H1 (cell line): Measurements from ENCODE around the gene PSME1. TPM values are rescaled to one million over a fixed set of nuclear protein-coding genes. Genes with fewer than 3 reads are reported as not detected.

Experiments used
- CTCF ChIA-PET: fragments of 300-600 bp; sonication (Branson Sonifier 250); formaldehyde crosslinking; loops from one replicate; lab custom pipeline; 2021; ENCODE audit not compliant: partially characterized antibody; lab: Charles Lee
- POLR2A ChIA-PET: fragments of 300-600 bp; sonication (Branson Sonifier 250); formaldehyde crosslinking; loops from one replicate; lab custom pipeline; 2021; ENCODE audit warnings: inconsistent platforms; ENCODE audit not compliant: partially characterized antibody; lab: Charles Lee
- DNase-seq, 2 experiments: peaks; one replicate each; pipeline versions ENCODE4 v3.0.0 to v3.0.0-alpha.2; 2010 to 2022; ENCODE audit warnings: low spot score in 2 of 2, low read depth in 1 of 2, mixed read lengths in 1 of 2
- FAIRE-seq: peaks from 2 replicates; lab custom pipeline; 2011; peaks lifted over from hg19 to GRCh38; lab: Jason Lieb, UNC
- H2AFZ ChIP-seq: 2 replicates; pipeline ENCODE4 v1.8.1; 2012; ENCODE audit warnings: low read length, inconsistent platforms
- H2AK5ac ChIP-seq: 2 replicates; pipeline ENCODE4 v1.6.1; 2013; ENCODE audit warnings: low read depth, low read length
- H2BK120ac ChIP-seq: replicated peaks from 2 replicates; pipeline ENCODE3; 2013; ENCODE audit warnings: low read depth, low read length, inconsistent platforms
- H2BK12ac ChIP-seq: 2 replicates; pipeline ENCODE4 v1.6.1; 2013; ENCODE audit warnings: low read depth, low read length
- H2BK15ac ChIP-seq: 2 replicates; pipeline ENCODE4 v1.6.1; 2013; ENCODE audit warnings: low read length
- H2BK20ac ChIP-seq: 2 replicates; pipeline ENCODE4 v1.6.1; 2013; ENCODE audit warnings: low read length
- H2BK5ac ChIP-seq: 2 replicates; pipeline ENCODE4 v1.6.1; 2013; ENCODE audit warnings: low read depth, low read length
- H3K14ac ChIP-seq: 2 replicates; pipeline ENCODE4 v1.6.1; 2013; ENCODE audit warnings: inconsistent platforms; ENCODE audit not compliant: insufficient read length
- H3K18ac ChIP-seq: 2 replicates; pipeline ENCODE4 v1.6.1; 2013; ENCODE audit warnings: low read length; ENCODE audit errors: extremely low read depth
- H3K23ac ChIP-seq: 2 replicates; pipeline ENCODE4 v1.6.1; 2013; ENCODE audit warnings: inconsistent platforms; ENCODE audit not compliant: insufficient read length
- H3K23me2 ChIP-seq: 2 replicates; pipeline ENCODE4 v1.6.1; 2013; ENCODE audit warnings: low read depth, low read length
- H3K27ac ChIP-seq: 2 replicates; pipeline ENCODE4 v1.6.1; 2011; ENCODE audit warnings: low read depth, low read length, inconsistent platforms
- H3K27me3 ChIP-seq, 4 experiments: replicated peaks in 1 of 4; 1 replicate in 1 of 4; 2 replicates in 3 of 4; pipeline versions ENCODE4 v1.6.1 to v1.8.1; 2011 to 2013; ENCODE audit warnings: low read length in 3 of 4, mild to moderate bottlenecking in 3 of 4, inconsistent platforms in 2 of 4, mixed read lengths in 2 of 4, moderate library complexity in 1 of 4; ENCODE audit not compliant: control insufficient read depth in 3 of 4, insufficient read depth in 3 of 4; ENCODE audit errors: extremely low read depth in 1 of 4
- H3K36me3 ChIP-seq, 4 experiments: 2 replicates each; pipeline versions ENCODE4 v1.6.1 to v1.8.1; 2011 to 2013; ENCODE audit warnings: mild to moderate bottlenecking in 4 of 4, low read length in 3 of 4, moderate library complexity in 2 of 4, control low read depth in 1 of 4, inconsistent platforms in 1 of 4; ENCODE audit not compliant: insufficient read depth in 4 of 4, control insufficient read depth in 2 of 4
- H3K4ac ChIP-seq: replicated peaks from 2 replicates; pipeline ENCODE3; 2013; ENCODE audit warnings: low read length, low read depth, mixed read lengths, inconsistent platforms; ENCODE audit not compliant: insufficient read length
- H3K4me1 ChIP-seq, 4 experiments: replicated peaks in 1 of 4; 1 replicate in 1 of 4; 2 replicates in 3 of 4; pipeline versions ENCODE4 v1.6.1 to v1.8.1; 2011 to 2013; ENCODE audit warnings: low read length in 3 of 4, inconsistent platforms in 2 of 4, mixed read lengths in 1 of 4; ENCODE audit not compliant: insufficient read depth in 4 of 4, control insufficient read depth in 3 of 4
- H3K4me2 ChIP-seq, 2 experiments: 2 replicates each; pipeline versions ENCODE4 v1.6.1 to v1.8.1; 2011 to 2013; ENCODE audit warnings: low read depth in 2 of 2, low read length in 2 of 2, control low read depth in 1 of 2, inconsistent platforms in 1 of 2, mild to moderate bottlenecking in 1 of 2; ENCODE audit not compliant: insufficient read depth in 1 of 2
- H3K4me3 ChIP-seq, 4 experiments: fragments of 200-600, 300-600 bp in 1 of 4; sonication (generic), shearing (Covaris generic), sonication (Bioruptor Twin) in 1 of 4; 2 replicates each; pipeline versions ENCODE4 v1.5.1 to v1.8.1; 2011 to 2016; ENCODE audit warnings: low read length in 4 of 4, low read depth in 3 of 4, control low read depth in 2 of 4, inconsistent platforms in 2 of 4, mild to moderate bottlenecking in 2 of 4, mixed read lengths in 1 of 4, moderate library complexity in 1 of 4; ENCODE audit not compliant: insufficient read depth in 2 of 4; ENCODE audit errors: extremely low read depth in 1 of 4
- H3K56ac ChIP-seq: replicated peaks from 2 replicates; pipeline ENCODE3; 2013; ENCODE audit warnings: low read depth, mild to moderate bottlenecking, mixed read lengths, low read length, inconsistent platforms; ENCODE audit not compliant: insufficient read length
- H3K79me1 ChIP-seq: 2 replicates; pipeline ENCODE4 v1.6.1; 2013; ENCODE audit warnings: low read depth, low read length, control low read depth
- H3K79me2 ChIP-seq, 2 experiments: 2 replicates each; pipeline versions ENCODE4 v1.6.1 to v1.8.1; 2012 to 2013; ENCODE audit warnings: low read length in 2 of 2, mild to moderate bottlenecking in 2 of 2, inconsistent platforms in 1 of 2; ENCODE audit not compliant: insufficient read depth in 2 of 2, control insufficient read depth in 1 of 2
- H3K9ac ChIP-seq, 4 experiments: replicated peaks in 1 of 4; 1 replicate in 1 of 4; 2 replicates in 3 of 4; pipeline versions ENCODE4 v1.6.1 to v1.8.1; 2011 to 2013; ENCODE audit warnings: low read depth in 3 of 4, low read length in 3 of 4, control low read depth in 2 of 4, mild to moderate bottlenecking in 2 of 4, moderate library complexity in 2 of 4, inconsistent platforms in 1 of 4; ENCODE audit errors: extremely low read depth in 1 of 4
- H3K9me3 ChIP-seq, 2 experiments: 2 replicates each; pipeline versions ENCODE4 v1.6.1 to v1.8.1; 2012 to 2013; ENCODE audit warnings: mild to moderate bottlenecking in 2 of 2, moderate library complexity in 2 of 2, control low read depth in 1 of 2, inconsistent platforms in 1 of 2, low read depth in 1 of 2, low read length in 1 of 2, mixed read lengths in 1 of 2; ENCODE audit not compliant: insufficient read depth in 2 of 2
- H4K20me1 ChIP-seq, 2 experiments: replicated peaks in 1 of 2; 2 replicates each; pipeline versions ENCODE3 to v1.8.1; 2011 to 2013; ENCODE audit warnings: inconsistent platforms in 2 of 2, low read length in 2 of 2, mild to moderate bottlenecking in 1 of 2; ENCODE audit not compliant: insufficient read depth in 2 of 2, control insufficient read depth in 1 of 2
- H4K5ac ChIP-seq: 2 replicates; pipeline ENCODE4 v1.6.1; 2013; ENCODE audit warnings: low read length, low read depth, mixed read lengths, inconsistent platforms; ENCODE audit not compliant: insufficient read length
- H4K8ac ChIP-seq: 2 replicates; pipeline ENCODE4 v1.8.0; 2013; ENCODE audit warnings: mild to moderate bottlenecking, moderate library complexity, low read length, inconsistent platforms; ENCODE audit not compliant: insufficient read depth; ENCODE audit errors: extremely low read depth
- H4K91ac ChIP-seq: replicated peaks from 2 replicates; pipeline ENCODE3; 2013; ENCODE audit warnings: low read length, mixed read lengths, inconsistent platforms; ENCODE audit not compliant: insufficient read length
- ATF2 ChIP-seq: IDR thresholded peaks from 2 replicates; pipeline ENCODE4 v1.6.1; 2012; ENCODE audit warnings: low read length, inconsistent platforms
- BRCA1 ChIP-seq: IDR thresholded peaks from 2 replicates; pipeline ENCODE4 v1.6.1; 2012; ENCODE audit warnings: low read depth, low read length, improper control_type of control experiment
- E2F6 ChIP-seq: IDR thresholded peaks from 2 replicates; pipeline ENCODE4 v1.6.1; 2012; ENCODE audit warnings: inconsistent platforms
- MAX ChIP-seq: IDR thresholded peaks from 2 replicates; pipeline ENCODE4 v1.6.1; 2012; ENCODE audit warnings: inconsistent platforms
- NRF1 ChIP-seq: IDR thresholded peaks from 2 replicates; pipeline ENCODE4 v1.6.1; 2011; ENCODE audit warnings: mild to moderate bottlenecking, low read depth, low read length, improper control_type of control experiment
- POLR2A ChIP-seq, 2 experiments: IDR thresholded peaks; 1 replicate in 1 of 2; 2 replicates in 1 of 2; pipeline ENCODE4 v1.6.1; 2011; ENCODE audit warnings: low read depth in 2 of 2, low read length in 2 of 2, mild to moderate bottlenecking in 2 of 2; ENCODE audit errors: control extremely low read depth in 1 of 2
- POLR2AphosphoS5 ChIP-seq: IDR thresholded peaks from 2 replicates; pipeline ENCODE4 v1.6.1; 2011; ENCODE audit warnings: low read depth, low read length
- RAD21 ChIP-seq, 2 experiments: IDR thresholded peaks in 1 of 2; conservative IDR thresholded peaks in 1 of 2; 2 replicates each; pipeline ENCODE4 v1.6.1; 2011; ENCODE audit warnings: low read depth in 2 of 2, low read length in 2 of 2, improper control_type of control experiment in 1 of 2, inconsistent platforms in 1 of 2, mild to moderate bottlenecking in 1 of 2, moderate library complexity in 1 of 2
- YY1 ChIP-seq: IDR thresholded peaks from 2 replicates; pipeline ENCODE4 v1.6.1; 2011; ENCODE audit warnings: low read depth, mild to moderate bottlenecking, low read length
- WGBS, 2 experiments: shearing (Covaris generic) in 1 of 2; methylation state at CpG; one replicate each; pipeline versions ENCODE4 v1.1.6 to v1.1.7; 2013 to 2015; ENCODE audit warnings: low lambda C conversion rate in 2 of 2, mixed read lengths in 2 of 2, inconsistent platforms in 1 of 2, low coverage in 1 of 2, missing lambda C conversion rate in 1 of 2; ENCODE audit not compliant: insufficient replicate concordance in 2 of 2, insufficient coverage in 1 of 2, insufficient read length in 1 of 2; ENCODE audit errors: extremely low coverage in 1 of 2, missing lambda C conversion rate in 1 of 2; 5-methylcytosine and 5-hydroxymethylcytosine counted together
- polyA plus RNA-seq, 7 experiments: library from polyadenylated mRNA; depleted of rRNA in 3 of 7; stranded (reverse) in 5 of 7; unstranded in 2 of 7; fragments of >200 nt in 5 of 7; fragments of 200-250 nt in 2 of 7; gene quantifications; 1 replicate in 5 of 7; 2 replicates in 1 of 7; 4 replicates in 1 of 7; pipeline versions ENCODE4 v1.2.1 to v1.2.3, GENCODE V29; 2011 to 2013; ENCODE audit warnings: missing spikeins in 2 of 7, mixed read lengths in 2 of 7
- total RNA-seq: library from RNA; stranded (reverse); fragmentation: NEBNext Ultra II Directional; extraction: Animal tissue kit (Norgen Biotek cat#: 25700); gene quantifications from 2 replicates; pipeline ENCODE4 v1.2.1, GENCODE V29; 2021

PSME1 gene
- total and polyA plus RNA-seq, 2 of the 8 experiments (the other 6 are each of a cell fraction or from before 2014, with no cell fraction given) = 74.9 to 85.9 TPM

- H4K5ac ChIP-seq = no peak overlapping the region
- peaks cover 9 to 63% (median 39%) of the 10 kb centered on the region in 4 experiments; a peak in 7 of 8 replicates for H3K36me3 ChIP-seq
- no peak overlapping the region for H2BK20ac ChIP-seq
- no peak overlapping the region for H3K14ac ChIP-seq
- peaks cover 4 to 13% (median 7%) of the 10 kb centered on the region in 4 experiments for H3K4me1 ChIP-seq
- no peak overlapping the region for H4K91ac ChIP-seq
- H3K4ac ChIP-seq = no peak overlapping the region
- no peak overlapping the region for H3K18ac ChIP-seq
- no peak overlapping the region for H3K4me3 ChIP-seq
- peak overlapping the region; percentile 45 for H4K8ac ChIP-seq
- H3K23ac ChIP-seq = no peak overlapping the region
- no peak overlapping the region for H3K4me2 ChIP-seq
- no peak overlapping the region for H2BK12ac ChIP-seq
- no peak for DNase-seq
- FAIRE-seq = no peak
- peaks cover 0 to 21% of the 10 kb centered on the region in 2 experiments; a peak in 2 of 4 replicates for H3K79me2 ChIP-seq
- ChIA-PET CTCF (interaction anchor here (0.6 to 12.8 kb wide), 6 partner anchors 8 to 707 kb away, joined by 3 to 316 read pairs (median 4); partner anchors contain the start of gene CPNE6), POLR2A (interaction anchor here (0.8 to 23.9 kb wide), 9 partner anchors 7 to 82 kb away, joined by 3 to 626 read pairs (median 4); partner anchors contain the start of genes CPNE6, DCAF11, EMC9 and NRL)
- no peak overlapping the region for H2BK15ac ChIP-seq
- peaks cover 7 to 11% of the 10 kb centered on the region in 2 experiments for H4K20me1 ChIP-seq
- H3K27ac ChIP-seq = no peak overlapping the region
- H2AFZ ChIP-seq = no peak overlapping the region
- no peak overlapping the region for H2AK5ac ChIP-seq
- no peak overlapping the region for H3K9ac ChIP-seq
- peaks cover 8% of the 10 kb centered on the region for H3K23me2 ChIP-seq
- H3K27me3 ChIP-seq = no peaks in the 10 kb centered on the region
- H3K56ac ChIP-seq = no peak overlapping the region
- 94% methylated on average over 16 of the region's 16 CpGs; no CpG with 5 or more reads in 1 of the 2 experiments for WGBS, 2 experiments
- H2BK120ac ChIP-seq = no peak overlapping the region
- peaks cover 5% of the 10 kb centered on the region for H3K79me1 ChIP-seq
- H2BK5ac ChIP-seq = no peak overlapping the region
- no peaks in the 10 kb centered on the region; a peak in 1 of 4 replicates for H3K9me3 ChIP-seq
- TF ChIP-seq YY1 = no peak
- TF ChIP-seq MAX = no peak
- no peak for TF ChIP-seq NRF1
- TF ChIP-seq ATF2 = no peak
- TF ChIP-seq POLR2A (IDR thresholded peaks at IDR 0.05; ENCODE audit: control extremely low read depth in 1 of 2, low read depth in 2 of 2, low read length in 2 of 2) = no peak
- TF ChIP-seq BRCA1 = no peak
- TF ChIP-seq E2F6 = no peak
- TF ChIP-seq RAD21 (IDR thresholded peaks at IDR 0.05 in 1 of 2, conservative IDR thresholded peaks at IDR 0.05 in 1 of 2; ENCODE audit: low read depth in 2 of 2, low read length in 2 of 2) = no peak
- TF ChIP-seq POLR2AphosphoS5 = no peak
Observed at GRCh38 chr14:24098229-24098926, 37.6 kb upstream of the PSME1 start.
